ENCODE measurements around the gene LONRF3. TPM values are rescaled to one million over a fixed set of nuclear protein-coding genes. Genes with fewer than 3 reads are reported as not detected.

LONRF3 gene
- total RNA-seq, 2 donors from 2014 or later: 8.5 to 24.6 TPM

DNA sequence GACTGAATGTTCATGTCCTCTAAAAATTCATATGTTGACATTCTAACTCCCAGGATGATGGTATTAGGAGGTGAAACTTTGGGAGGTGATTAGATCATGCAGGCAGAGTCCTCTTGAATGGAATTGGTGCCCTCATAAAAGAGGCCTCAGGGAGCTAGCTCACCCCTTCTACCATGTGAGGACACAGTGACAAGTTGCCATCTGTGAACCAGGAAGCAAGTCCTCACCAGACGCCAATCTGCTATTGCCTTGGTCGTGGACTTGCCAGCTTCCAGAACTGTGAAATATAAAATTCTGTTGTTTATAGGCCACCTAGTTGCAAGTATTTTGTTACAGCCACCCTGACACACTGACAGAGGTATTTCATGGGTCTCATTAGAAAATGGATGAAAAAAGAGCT, 28.5 kb upstream of the LONRF3 start:
- Histone ChIP-seq H3K4me3 (no peak overlapping the region), H3K4me1 (ENCODE audit: control insufficient read depth in 1 of 2, low read depth in 2 of 2) (no peaks in the 10 kb centered on the region), H3K9me3 (no peaks in the 10 kb centered on the region), H3K36me3 (no peaks in the 10 kb centered on the region), H3K27me3 (replicated peaks; ENCODE audit: insufficient read depth) (no peaks in the 10 kb centered on the region), H3K27ac (no peak overlapping the region)
- DNase-seq (ENCODE audit: low spot score) (no peak), ATAC-seq (ENCODE audit: insufficient number of reproducible peaks, low FRiP score, low read depth) (no peak)
- TF ChIP-seq, protein P1, sequence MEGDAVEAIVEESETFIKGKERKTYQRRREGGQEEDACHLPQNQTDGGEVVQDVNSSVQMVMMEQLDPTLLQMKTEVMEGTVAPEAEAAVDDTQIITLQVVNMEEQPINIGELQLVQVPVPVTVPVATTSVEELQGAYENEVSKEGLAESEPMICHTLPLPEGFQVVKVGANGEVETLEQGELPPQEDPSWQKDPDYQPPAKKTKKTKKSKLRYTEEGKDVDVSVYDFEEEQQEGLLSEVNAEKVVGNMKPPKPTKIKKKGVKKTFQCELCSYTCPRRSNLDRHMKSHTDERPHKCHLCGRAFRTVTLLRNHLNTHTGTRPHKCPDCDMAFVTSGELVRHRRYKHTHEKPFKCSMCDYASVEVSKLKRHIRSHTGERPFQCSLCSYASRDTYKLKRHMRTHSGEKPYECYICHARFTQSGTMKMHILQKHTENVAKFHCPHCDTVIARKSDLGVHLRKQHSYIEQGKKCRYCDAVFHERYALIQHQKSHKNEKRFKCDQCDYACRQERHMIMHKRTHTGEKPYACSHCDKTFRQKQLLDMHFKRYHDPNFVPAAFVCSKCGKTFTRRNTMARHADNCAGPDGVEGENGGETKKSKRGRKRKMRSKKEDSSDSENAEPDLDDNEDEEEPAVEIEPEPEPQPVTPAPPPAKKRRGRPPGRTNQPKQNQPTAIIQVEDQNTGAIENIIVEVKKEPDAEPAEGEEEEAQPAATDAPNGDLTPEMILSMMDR (IDR thresholded peaks at IDR 0.05): no peak

DNA sequence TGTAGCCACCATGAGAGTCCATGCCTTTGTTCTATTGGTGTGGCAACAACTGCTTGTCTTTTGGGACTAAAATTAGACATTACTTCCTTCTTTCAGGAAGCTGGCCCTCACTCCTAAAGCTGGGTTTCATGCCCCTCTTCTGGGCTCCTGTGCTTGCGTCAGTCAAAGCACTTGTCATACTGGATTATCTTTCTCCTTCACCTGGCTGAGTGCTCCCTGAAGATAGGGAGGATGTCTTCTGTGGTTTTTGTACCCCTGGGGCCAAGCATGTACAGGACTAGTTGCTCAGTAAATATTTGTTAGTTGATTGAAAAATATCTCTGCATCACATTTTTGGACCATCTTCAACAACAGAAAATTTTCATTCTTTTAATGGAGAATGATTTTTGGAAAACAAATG, 26.1 kb upstream of the LONRF3 start:
- H3K4me1 ChIP-seq (ENCODE audit: control insufficient read depth in 1 of 2, low read depth in 2 of 2): no peaks in the 10 kb centered on the region
- H3K27ac ChIP-seq: no peak overlapping the region
- H3K9me3 ChIP-seq: no peaks in the 10 kb centered on the region
- no peaks in the 10 kb centered on the region for H3K36me3 ChIP-seq
- no peak for DNase-seq (ENCODE audit: low spot score)
- TF ChIP-seq, protein P1 (IDR thresholded peaks at IDR 0.05): no peak
- no peak for ATAC-seq (ENCODE audit: insufficient number of reproducible peaks, low FRiP score, low read depth)
- no peaks in the 10 kb centered on the region for H3K27me3 ChIP-seq (replicated peaks; ENCODE audit: insufficient read depth)
- H3K4me3 ChIP-seq: no peak overlapping the region

DNA sequence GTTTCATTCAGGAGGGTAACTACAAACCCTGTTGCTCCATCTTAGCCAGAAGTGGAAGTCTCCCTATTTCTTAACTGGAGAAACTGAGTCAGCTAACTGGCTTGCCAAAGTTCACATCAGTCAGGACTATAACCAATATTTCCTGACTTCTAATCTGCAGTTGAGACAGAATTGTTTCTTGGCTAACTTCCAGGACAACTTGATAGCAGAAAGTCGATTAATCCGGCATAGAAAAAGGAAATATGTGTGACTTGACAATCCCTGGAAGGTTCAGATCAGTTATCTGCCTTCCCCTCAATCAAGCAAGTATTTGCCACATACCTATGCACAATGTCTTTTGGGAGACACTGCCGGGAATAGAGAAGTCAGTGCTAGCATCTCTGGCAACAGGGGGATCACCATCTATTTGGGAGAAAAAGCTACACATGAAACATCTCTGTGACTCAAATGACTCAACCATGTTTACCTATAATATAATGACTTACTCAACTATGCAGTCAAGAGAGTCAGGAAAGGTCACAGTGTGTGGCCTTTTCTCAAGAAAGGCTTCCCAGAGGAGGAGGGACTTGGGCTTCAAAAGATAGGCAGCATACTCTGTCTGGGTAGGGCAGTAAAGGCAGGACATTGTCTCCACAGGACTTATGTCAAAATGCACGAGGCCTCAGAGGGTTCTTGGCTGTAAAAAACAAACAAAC, 12.4 kb upstream of the LONRF3 start:
- Histone ChIP-seq H3K4me3 (no peak overlapping the region), H3K9me3 (no peaks in the 10 kb centered on the region), H3K4me1 (ENCODE audit: control insufficient read depth in 1 of 2, low read depth in 2 of 2) (no peaks in the 10 kb centered on the region), H3K27me3 (replicated peaks; ENCODE audit: insufficient read depth) (no peaks in the 10 kb centered on the region), H3K27ac (no peak overlapping the region), H3K36me3 (no peaks in the 10 kb centered on the region)
- DNase-seq (ENCODE audit: low spot score) (no peak), ATAC-seq (ENCODE audit: insufficient number of reproducible peaks, low FRiP score, low read depth) (no peak)
- TF ChIP-seq, protein P1 (IDR thresholded peaks at IDR 0.05): no peak

DNA sequence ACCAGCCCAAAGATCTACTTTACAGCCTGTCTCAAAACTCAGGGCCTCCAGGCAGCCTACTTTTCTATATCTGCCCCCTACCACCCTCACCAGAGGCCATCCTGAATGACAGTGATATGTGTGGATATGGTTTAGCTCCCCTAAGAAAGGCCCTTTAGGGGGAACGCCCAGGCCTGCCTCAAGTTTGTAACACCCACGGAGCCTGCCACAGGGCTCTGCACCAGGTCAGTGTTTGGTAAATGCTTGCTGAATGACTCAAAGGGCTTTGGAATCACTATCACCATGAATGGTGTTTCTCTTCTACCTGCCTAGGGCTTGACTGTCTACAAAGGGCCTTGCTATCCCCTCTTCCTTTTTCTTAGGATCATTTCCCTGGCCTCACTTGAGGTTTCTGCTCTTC, 11.3 kb upstream of the LONRF3 start:
- Histone ChIP-seq H3K4me3 (no peak overlapping the region), H3K4me1 (ENCODE audit: control insufficient read depth in 1 of 2, low read depth in 2 of 2) (no peaks in the 10 kb centered on the region), H3K36me3 (no peaks in the 10 kb centered on the region), H3K9me3 (no peaks in the 10 kb centered on the region), H3K27ac (no peak overlapping the region), H3K27me3 (replicated peaks; ENCODE audit: insufficient read depth) (no peaks in the 10 kb centered on the region)
- no peak for DNase-seq (ENCODE audit: low spot score)
- TF ChIP-seq, protein P1 (IDR thresholded peaks at IDR 0.05): no peak
- no peak for ATAC-seq (ENCODE audit: insufficient number of reproducible peaks, low FRiP score, low read depth)

DNA sequence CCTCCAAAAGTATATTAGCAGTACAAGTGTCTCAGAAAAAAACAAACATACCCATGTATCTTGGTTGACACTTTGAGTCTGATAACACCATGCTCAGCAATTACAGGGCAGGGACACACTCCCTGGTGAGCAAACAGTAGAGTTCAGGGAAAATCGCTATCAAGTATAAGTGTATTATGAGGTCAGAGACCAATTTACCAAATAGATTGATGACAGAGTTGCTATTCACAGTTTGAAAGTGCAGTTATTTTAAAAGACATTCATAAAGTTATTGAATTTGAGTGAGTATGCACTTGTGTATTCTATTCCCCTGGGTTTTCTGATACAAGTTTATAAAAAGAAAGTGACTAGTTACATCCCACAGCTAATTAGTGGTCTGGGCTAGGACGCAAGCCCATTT, 10.2 kb upstream of the LONRF3 start:
- Histone ChIP-seq H3K4me3 (no peak overlapping the region), H3K27ac (no peak overlapping the region), H3K9me3 (no peaks in the 10 kb centered on the region), H3K36me3 (no peaks in the 10 kb centered on the region), H3K27me3 (replicated peaks; ENCODE audit: insufficient read depth) (no peaks in the 10 kb centered on the region), H3K4me1 (ENCODE audit: control insufficient read depth in 1 of 2, low read depth in 2 of 2) (no peaks in the 10 kb centered on the region)
- ATAC-seq (ENCODE audit: insufficient number of reproducible peaks, low FRiP score, low read depth): no peak
- DNase-seq (ENCODE audit: low spot score): no peak
- TF ChIP-seq, protein P1 (IDR thresholded peaks at IDR 0.05): no peak
